HEK293 (cell line): ENCODE results near the gene PHTF1.

ENCODE experiments used
- KLF8 ChIP-seq: fragments of 450-650 bp; formaldehyde crosslinking; IDR thresholded peaks from 2 replicates; pipeline ENCODE4 v1.5.1; 2016; ENCODE audit warnings: missing biosample characterization, missing genetic modification characterization
- MEIS1 ChIP-seq: sonication (generic); formaldehyde crosslinking; IDR thresholded peaks from 2 replicates; pipeline ENCODE4 v1.8.1; 2022; ENCODE audit warnings: missing genetic modification reagents, mild to moderate bottlenecking, borderline replicate concordance
- REPIN1 ChIP-seq: fragments of 450-650 bp; formaldehyde crosslinking; IDR thresholded peaks from 2 replicates; pipeline ENCODE4 v1.5.1; 2017; ENCODE audit warnings: missing biosample characterization, missing genetic modification characterization, low read depth
- SALL2 ChIP-seq: fragments of 450-650 bp; formaldehyde crosslinking; IDR thresholded peaks from 2 replicates; pipeline ENCODE4 v1.5.0; 2017; ENCODE audit warnings: missing biosample characterization, mild to moderate bottlenecking, missing genetic modification characterization, borderline replicate concordance
- SCRT1 ChIP-seq: fragments of 450-650 bp; formaldehyde crosslinking; IDR thresholded peaks from 2 replicates; pipeline ENCODE4 v1.5.1; 2016; ENCODE audit warnings: missing biosample characterization, missing genetic modification characterization, borderline replicate concordance
- ZBTB17 ChIP-seq: fragments of 450-650 bp; formaldehyde crosslinking; IDR thresholded peaks from 2 replicates; pipeline ENCODE4 v1.5.1; 2016; ENCODE audit warnings: missing biosample characterization, missing genetic modification characterization
- ZNF121 ChIP-seq: fragments of 450-650 bp; formaldehyde crosslinking; IDR thresholded peaks from 2 replicates; pipeline ENCODE4 v1.5.1; 2016; ENCODE audit warnings: missing biosample characterization, missing genetic modification characterization
- ZNF138 ChIP-seq: fragments of 450-650 bp; formaldehyde crosslinking; IDR thresholded peaks from 2 replicates; pipeline ENCODE4 v1.5.1; 2016; ENCODE audit warnings: missing biosample characterization, missing genetic modification characterization, borderline replicate concordance
- ZNF341 ChIP-seq: fragments of 450-650 bp; formaldehyde crosslinking; IDR thresholded peaks from 2 replicates; pipeline ENCODE4; 2016; ENCODE audit warnings: low read depth, missing biosample characterization, missing genetic modification characterization
- ZNF654 ChIP-seq: fragments of 450-650 bp; formaldehyde crosslinking; IDR thresholded peaks from 2 replicates; pipeline ENCODE4 v1.5.1; 2016; ENCODE audit warnings: low read depth, missing biosample characterization, missing genetic modification characterization
- TF ChIP-seq, protein P1 (sequence below): fragments of 450-650 bp; formaldehyde crosslinking; IDR thresholded peaks from 2 replicates; pipeline ENCODE4 v1.5.1; 2016; ENCODE audit warnings: missing biosample characterization, missing genetic modification characterization, borderline replicate concordance
- TF ChIP-seq, protein P2 (sequence below): fragments of 450-650 bp; formaldehyde crosslinking; IDR thresholded peaks from 2 replicates; pipeline ENCODE4 v1.5.1; 2016; ENCODE audit warnings: missing biosample characterization, missing genetic modification characterization
- TF ChIP-seq, protein P3 (sequence below): fragments of 450-650 bp; formaldehyde crosslinking; IDR thresholded peaks from 2 replicates; pipeline ENCODE4 v1.5.1; 2016; ENCODE audit warnings: missing biosample characterization, missing genetic modification characterization

DNA sequence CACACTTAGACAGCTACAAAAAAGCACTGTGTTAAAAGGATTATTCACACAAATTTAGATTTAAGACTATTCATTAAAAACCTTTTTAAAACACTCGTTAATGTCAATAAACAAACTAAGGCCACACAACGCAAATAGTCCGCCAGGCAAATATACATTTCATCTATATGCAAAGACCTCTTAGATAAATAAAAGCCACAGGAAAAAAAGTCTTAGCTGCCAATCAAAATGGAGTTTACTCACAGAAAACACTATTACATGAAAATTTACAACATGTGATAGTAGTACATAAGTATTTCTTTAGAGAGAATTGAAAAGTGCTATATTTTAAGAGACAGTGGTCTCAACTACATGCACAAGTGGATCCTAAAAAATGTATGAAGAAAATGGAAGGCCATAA, 2.7 kb upstream of the PHTF1 start:
- TF ChIP-seq ZNF341 (tag by site-specific recombination) = no peak
- no peak for TF ChIP-seq MEIS1
- TF ChIP-seq ZBTB17 = no peak
- TF ChIP-seq SALL2 (tag by site-specific recombination) = no peak
- no peak for TF ChIP-seq ZNF121 (tag by site-specific recombination)
- no peak for TF ChIP-seq ZNF138 (tag by site-specific recombination)
- TF ChIP-seq SCRT1 (tag by site-specific recombination) = no peak
- TF ChIP-seq KLF8 = no peak
- TF ChIP-seq REPIN1 = no peak
- TF ChIP-seq ZNF654 = no peak
- TF ChIP-seq, protein P1, sequence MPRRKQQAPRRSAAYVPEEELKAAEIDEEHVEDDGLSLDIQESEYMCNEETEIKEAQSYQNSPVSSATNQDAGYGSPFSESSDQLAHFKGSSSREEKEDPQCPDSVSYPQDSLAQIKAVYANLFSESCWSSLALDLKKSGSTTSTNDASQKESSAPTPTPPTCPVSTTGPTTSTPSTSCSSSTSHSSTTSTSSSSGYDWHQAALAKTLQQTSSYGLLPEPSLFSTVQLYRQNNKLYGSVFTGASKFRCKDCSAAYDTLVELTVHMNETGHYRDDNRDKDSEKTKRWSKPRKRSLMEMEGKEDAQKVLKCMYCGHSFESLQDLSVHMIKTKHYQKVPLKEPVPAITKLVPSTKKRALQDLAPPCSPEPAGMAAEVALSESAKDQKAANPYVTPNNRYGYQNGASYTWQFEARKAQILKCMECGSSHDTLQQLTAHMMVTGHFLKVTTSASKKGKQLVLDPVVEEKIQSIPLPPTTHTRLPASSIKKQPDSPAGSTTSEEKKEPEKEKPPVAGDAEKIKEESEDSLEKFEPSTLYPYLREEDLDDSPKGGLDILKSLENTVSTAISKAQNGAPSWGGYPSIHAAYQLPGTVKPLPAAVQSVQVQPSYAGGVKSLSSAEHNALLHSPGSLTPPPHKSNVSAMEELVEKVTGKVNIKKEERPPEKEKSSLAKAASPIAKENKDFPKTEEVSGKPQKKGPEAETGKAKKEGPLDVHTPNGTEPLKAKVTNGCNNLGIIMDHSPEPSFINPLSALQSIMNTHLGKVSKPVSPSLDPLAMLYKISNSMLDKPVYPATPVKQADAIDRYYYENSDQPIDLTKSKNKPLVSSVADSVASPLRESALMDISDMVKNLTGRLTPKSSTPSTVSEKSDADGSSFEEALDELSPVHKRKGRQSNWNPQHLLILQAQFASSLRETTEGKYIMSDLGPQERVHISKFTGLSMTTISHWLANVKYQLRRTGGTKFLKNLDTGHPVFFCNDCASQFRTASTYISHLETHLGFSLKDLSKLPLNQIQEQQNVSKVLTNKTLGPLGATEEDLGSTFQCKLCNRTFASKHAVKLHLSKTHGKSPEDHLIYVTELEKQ = no peak
- TF ChIP-seq, protein P2, sequence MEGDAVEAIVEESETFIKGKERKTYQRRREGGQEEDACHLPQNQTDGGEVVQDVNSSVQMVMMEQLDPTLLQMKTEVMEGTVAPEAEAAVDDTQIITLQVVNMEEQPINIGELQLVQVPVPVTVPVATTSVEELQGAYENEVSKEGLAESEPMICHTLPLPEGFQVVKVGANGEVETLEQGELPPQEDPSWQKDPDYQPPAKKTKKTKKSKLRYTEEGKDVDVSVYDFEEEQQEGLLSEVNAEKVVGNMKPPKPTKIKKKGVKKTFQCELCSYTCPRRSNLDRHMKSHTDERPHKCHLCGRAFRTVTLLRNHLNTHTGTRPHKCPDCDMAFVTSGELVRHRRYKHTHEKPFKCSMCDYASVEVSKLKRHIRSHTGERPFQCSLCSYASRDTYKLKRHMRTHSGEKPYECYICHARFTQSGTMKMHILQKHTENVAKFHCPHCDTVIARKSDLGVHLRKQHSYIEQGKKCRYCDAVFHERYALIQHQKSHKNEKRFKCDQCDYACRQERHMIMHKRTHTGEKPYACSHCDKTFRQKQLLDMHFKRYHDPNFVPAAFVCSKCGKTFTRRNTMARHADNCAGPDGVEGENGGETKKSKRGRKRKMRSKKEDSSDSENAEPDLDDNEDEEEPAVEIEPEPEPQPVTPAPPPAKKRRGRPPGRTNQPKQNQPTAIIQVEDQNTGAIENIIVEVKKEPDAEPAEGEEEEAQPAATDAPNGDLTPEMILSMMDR (tag by site-specific recombination) = no peak
- TF ChIP-seq, protein P3, sequence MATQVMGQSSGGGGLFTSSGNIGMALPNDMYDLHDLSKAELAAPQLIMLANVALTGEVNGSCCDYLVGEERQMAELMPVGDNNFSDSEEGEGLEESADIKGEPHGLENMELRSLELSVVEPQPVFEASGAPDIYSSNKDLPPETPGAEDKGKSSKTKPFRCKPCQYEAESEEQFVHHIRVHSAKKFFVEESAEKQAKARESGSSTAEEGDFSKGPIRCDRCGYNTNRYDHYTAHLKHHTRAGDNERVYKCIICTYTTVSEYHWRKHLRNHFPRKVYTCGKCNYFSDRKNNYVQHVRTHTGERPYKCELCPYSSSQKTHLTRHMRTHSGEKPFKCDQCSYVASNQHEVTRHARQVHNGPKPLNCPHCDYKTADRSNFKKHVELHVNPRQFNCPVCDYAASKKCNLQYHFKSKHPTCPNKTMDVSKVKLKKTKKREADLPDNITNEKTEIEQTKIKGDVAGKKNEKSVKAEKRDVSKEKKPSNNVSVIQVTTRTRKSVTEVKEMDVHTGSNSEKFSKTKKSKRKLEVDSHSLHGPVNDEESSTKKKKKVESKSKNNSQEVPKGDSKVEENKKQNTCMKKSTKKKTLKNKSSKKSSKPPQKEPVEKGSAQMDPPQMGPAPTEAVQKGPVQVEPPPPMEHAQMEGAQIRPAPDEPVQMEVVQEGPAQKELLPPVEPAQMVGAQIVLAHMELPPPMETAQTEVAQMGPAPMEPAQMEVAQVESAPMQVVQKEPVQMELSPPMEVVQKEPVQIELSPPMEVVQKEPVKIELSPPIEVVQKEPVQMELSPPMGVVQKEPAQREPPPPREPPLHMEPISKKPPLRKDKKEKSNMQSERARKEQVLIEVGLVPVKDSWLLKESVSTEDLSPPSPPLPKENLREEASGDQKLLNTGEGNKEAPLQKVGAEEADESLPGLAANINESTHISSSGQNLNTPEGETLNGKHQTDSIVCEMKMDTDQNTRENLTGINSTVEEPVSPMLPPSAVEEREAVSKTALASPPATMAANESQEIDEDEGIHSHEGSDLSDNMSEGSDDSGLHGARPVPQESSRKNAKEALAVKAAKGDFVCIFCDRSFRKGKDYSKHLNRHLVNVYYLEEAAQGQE (tag by site-specific recombination) = no peak
